AG10803 (cell line): ENCODE measurements around the gene CD151.

Source experiments
- DNase-seq: peaks from one replicate; pipeline ENCODE4 v3.0.0; 2010; ENCODE audit warnings: low read depth
- H3K4me3 ChIP-seq: 2 replicates; pipeline ENCODE4 v1.5.1; 2011; ENCODE audit warnings: mild to moderate bottlenecking, low read length, control low read depth
- CTCF ChIP-seq: conservative IDR thresholded peaks from 2 replicates; pipeline ENCODE4 v1.5.1; 2011; ENCODE audit warnings: mild to moderate bottlenecking, low read length, control low read depth, inconsistent platforms

CD151 gene

GRCh38 chr11:831118-831864 lies 1.5 kb upstream of the CD151 start:
- H3K4me3 ChIP-seq: no peak overlapping the region
- TF ChIP-seq CTCF: no peak
- no peak for DNase-seq

GRCh38 chr11:831961-832528 lies 707 bp upstream of the CD151 start:
- H3K4me3 ChIP-seq: peak overlapping the region; percentile 60
- no peak for DNase-seq
- no peak for TF ChIP-seq CTCF

GRCh38 chr11:833114-833791 lies 501 bp downstream of the CD151 start:
- no peak for TF ChIP-seq CTCF
- H3K4me3 ChIP-seq: peak overlapping the region; percentile 84
- peak; percentile 43 for DNase-seq

GRCh38 chr11:833849-834311 lies 1.1 kb downstream of the CD151 start:
- no peak for DNase-seq
- H3K4me3 ChIP-seq: peak overlapping the region; percentile 84
- TF ChIP-seq CTCF: no peak

- no peak for TF ChIP-seq CTCF
- H3K4me3 ChIP-seq: peak overlapping the region; percentile 84
- peak; percentile 82 for DNase-seq
These were observed 1.9 kb downstream of the CD151 start for GRCh38 chr11:834371-835316.

- DNase-seq: no peak
- no peak for TF ChIP-seq CTCF
- H3K4me3 ChIP-seq: no peak overlapping the region
These were observed 3.5 kb downstream of the CD151 start for GRCh38 chr11:836274-836673.
